GM21576 (cell line): ENCODE measurements around the gene OR10D3.
"Not testable (repeated sequence)": the region's sequence is repeated elsewhere in the genome, so short reads cannot be mapped to it uniquely, and the experiment has no call there.

ENCODE experiments used
- ATAC-seq: cut with Tn5 transposase; IDR thresholded peaks from one replicate; pipeline ENCODE4 v1.9.1; 2021; ENCODE audit warnings: mild to moderate bottlenecking, moderate library complexity; ENCODE audit not compliant: unreplicated experiment

Gene OR10D3

GRCh38 chr11:124183068-124183467, at the start of gene OR10D3:
Gene OR10D3, plus strand, starts transcription at chr11:124183345. Its CDS starts 1,925 bp downstream, at chr11:124185270.
- no peak for ATAC-seq

- ATAC-seq, result no peak
Observed at GRCh38 chr11:124143034-124143433, 40.1 kb upstream of the OR10D3 start.

- no peak for ATAC-seq
Observed at GRCh38 chr11:124147951-124148350, 35.2 kb upstream of the OR10D3 start.

- ATAC-seq, result no peak
Observed at GRCh38 chr11:124150684-124151083, 32.5 kb upstream of the OR10D3 start.

- ATAC-seq, result no peak
Observed at GRCh38 chr11:124152770-124153407, 30.3 kb upstream of the OR10D3 start.

GRCh38 chr11:124153821-124154220, 29.3 kb upstream of the OR10D3 start:
- ATAC-seq, result no peak

- no peak for ATAC-seq
Observed at GRCh38 chr11:124159481-124159880, 23.7 kb upstream of the OR10D3 start.

GRCh38 chr11:124160986-124161385, 22.2 kb upstream of the OR10D3 start:
- ATAC-seq, result no peak

GRCh38 chr11:124167826-124168231, 15.3 kb upstream of the OR10D3 start:
- no peak for ATAC-seq

- ATAC-seq, result no peak
Observed at GRCh38 chr11:124168796-124169195, 14.3 kb upstream of the OR10D3 start.

- not testable (repeated sequence) for ATAC-seq
Observed at GRCh38 chr11:124170315-124170714, 12.8 kb upstream of the OR10D3 start.

- ATAC-seq, result no peak
Observed at GRCh38 chr11:124170801-124171586, 12.2 kb upstream of the OR10D3 start.

- ATAC-seq, result no peak
Observed at GRCh38 chr11:124172101-124172500, 11.0 kb upstream of the OR10D3 start.

GRCh38 chr11:124172599-124172998, 10.5 kb upstream of the OR10D3 start:
- ATAC-seq, result no peak

- ATAC-seq, result no peak
Observed at GRCh38 chr11:124174001-124174583, 9.1 kb upstream of the OR10D3 start.

GRCh38 chr11:124176925-124177715, 6.0 kb upstream of the OR10D3 start:
- no peak for ATAC-seq

- ATAC-seq, result no peak
Observed at GRCh38 chr11:124179310-124179709, 3.8 kb upstream of the OR10D3 start.

GRCh38 chr11:124190298-124191139, 7.4 kb downstream of the OR10D3 start:
- no peak for ATAC-seq

GRCh38 chr11:124193221-124194010, 10.3 kb downstream of the OR10D3 start:
- ATAC-seq, result no peak
